ENCODE measurements around the gene CD93.

CD93 gene

DNA sequence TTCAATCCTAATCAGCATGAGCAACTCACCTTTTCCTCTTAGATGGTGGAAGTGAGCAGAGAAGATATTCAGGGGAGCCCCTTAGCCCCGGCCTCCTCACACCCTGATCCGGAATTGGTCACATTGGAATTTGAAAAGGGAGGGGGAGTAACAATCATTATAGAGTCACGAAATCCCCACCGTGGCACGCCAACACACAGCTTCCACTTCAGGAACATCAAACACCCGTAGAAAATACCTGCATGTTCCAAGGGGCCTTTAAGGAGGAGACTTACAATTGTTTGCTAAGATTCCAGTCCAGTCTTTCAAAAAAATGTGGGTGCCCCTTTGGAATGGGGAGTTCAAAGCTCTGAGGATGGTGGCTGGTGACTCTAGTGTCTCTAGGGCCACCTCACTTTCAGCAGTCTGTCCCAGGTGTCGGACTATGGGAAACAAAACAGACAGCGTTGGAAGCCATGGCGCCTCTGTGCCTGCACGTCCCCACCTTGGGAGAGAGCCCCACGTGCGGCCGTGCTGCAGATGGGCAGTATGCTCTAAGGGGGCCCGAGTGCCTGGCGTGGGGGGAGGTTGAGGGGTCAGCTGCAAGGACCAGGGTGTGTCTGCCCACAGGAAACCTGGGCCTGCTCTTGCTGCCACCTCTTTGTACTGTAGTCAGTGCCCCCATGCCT is 2.4 kb downstream of the CD93 start:
- TF ChIP-seq, protein P1, sequence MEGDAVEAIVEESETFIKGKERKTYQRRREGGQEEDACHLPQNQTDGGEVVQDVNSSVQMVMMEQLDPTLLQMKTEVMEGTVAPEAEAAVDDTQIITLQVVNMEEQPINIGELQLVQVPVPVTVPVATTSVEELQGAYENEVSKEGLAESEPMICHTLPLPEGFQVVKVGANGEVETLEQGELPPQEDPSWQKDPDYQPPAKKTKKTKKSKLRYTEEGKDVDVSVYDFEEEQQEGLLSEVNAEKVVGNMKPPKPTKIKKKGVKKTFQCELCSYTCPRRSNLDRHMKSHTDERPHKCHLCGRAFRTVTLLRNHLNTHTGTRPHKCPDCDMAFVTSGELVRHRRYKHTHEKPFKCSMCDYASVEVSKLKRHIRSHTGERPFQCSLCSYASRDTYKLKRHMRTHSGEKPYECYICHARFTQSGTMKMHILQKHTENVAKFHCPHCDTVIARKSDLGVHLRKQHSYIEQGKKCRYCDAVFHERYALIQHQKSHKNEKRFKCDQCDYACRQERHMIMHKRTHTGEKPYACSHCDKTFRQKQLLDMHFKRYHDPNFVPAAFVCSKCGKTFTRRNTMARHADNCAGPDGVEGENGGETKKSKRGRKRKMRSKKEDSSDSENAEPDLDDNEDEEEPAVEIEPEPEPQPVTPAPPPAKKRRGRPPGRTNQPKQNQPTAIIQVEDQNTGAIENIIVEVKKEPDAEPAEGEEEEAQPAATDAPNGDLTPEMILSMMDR (IDR thresholded peaks at IDR 0.05): no peak

DNA sequence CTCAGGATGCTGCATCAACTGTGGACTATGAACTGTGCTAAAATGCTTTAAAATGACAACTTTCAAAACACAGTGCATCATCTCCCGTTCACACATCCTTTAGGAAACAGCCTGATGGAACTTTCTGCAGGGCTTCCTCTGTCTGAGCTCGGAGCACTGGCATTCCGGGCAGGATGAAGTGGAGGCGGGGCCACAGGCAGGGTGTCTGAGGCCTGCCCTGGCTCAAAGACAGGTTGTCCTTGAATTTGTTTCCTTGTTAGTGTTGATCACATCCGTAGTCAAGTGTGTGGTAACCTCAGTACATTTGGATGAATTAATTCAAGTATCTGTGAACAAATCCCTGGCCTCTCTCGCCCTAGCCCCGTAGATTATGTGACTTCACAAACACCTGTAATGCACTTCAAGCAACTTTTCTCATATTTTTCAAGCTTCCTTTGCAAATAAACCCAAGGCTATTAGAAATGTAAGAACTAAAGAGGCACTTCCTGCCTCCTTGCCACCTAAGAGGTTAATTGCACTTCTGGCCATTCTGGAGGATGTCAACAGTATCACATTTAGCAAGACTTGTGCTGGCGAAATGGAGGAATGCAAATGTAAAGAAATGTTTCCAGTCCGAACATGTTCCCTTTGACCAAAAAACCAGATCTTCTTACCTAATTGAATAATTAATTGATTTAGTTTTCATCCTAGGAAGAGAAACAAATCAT is 3.1 kb downstream of the CD93 start:
- TF ChIP-seq, protein P1 (IDR thresholded peaks at IDR 0.05): no peak

GRCh38 chr20:23081263-23081819 is 4.8 kb downstream of the CD93 start:
- TF ChIP-seq, protein P1 (IDR thresholded peaks at IDR 0.05): no peak

- TF ChIP-seq, protein P1 (IDR thresholded peaks at IDR 0.05): no peak
These were observed 5.6 kb downstream of the CD93 start for GRCh38 chr20:23080521-23080920.

DNA sequence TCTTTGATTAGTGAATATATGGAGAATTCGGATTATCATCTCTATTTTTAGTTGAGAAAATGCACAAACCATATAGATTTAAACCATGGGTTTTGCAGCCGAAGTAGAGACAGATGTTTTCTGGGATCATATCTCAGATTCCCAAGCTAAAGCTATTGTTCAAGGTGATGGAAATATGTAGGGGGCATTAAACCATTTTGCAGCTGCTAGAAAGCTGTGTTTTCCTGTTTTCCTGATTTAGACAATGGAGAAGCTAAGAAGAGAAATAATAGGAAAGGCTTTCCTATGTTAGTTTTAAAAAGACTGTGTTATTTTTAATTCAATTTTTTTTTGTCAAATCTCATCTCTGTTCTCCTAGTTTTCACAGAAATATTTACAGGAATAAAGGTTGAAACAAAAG is 6.2 kb downstream of the CD93 start:
- TF ChIP-seq, protein P1 (IDR thresholded peaks at IDR 0.05): no peak

GRCh38 chr20:23079016-23079351 is 7.1 kb downstream of the CD93 start:
- TF ChIP-seq, protein P1 (IDR thresholded peaks at IDR 0.05): peak; percentile 62

- TF ChIP-seq, protein P1 (IDR thresholded peaks at IDR 0.05): no peak
These were observed 7.6 kb downstream of the CD93 start for GRCh38 chr20:23078351-23079015.

Measured in LNCAP (cell line).